Dermis blood vessel endothelial cell (primary cell): ENCODE results near the gene AGRN. TPM values are rescaled to one million over a fixed set of nuclear protein-coding genes. Genes with fewer than 3 reads are reported as not detected.
"Not testable (repeated sequence)": the region's sequence is repeated elsewhere in the genome, so short reads cannot be mapped to it uniquely, and the experiment has no call there.

Experiments used
- DNase-seq: peaks from one replicate; pipeline ENCODE4 v3.0.0; 2010
- total RNA-seq: library from RNA; depleted of rRNA; stranded (reverse); fragments of >200 nt; gene quantifications from 2 replicates; pipeline ENCODE4 v1.2.3, GENCODE V29; 2014

The AGRN gene
- total RNA-seq, 1 donor from 2014 or later, result 117 TPM

GRCh38 chr1:981955-982558, 37.9 kb upstream of the AGRN start, which contains the start of gene PERM1:
Gene PERM1 (minus strand): TSS chr1:982093. CDS start chr1:981029, 1,064 bp downstream.
- DNase-seq, result no peak

- no peak for DNase-seq
These were observed 37.0 kb upstream of the AGRN start for GRCh38 chr1:982765-983436.

- peak; percentile 55 for DNase-seq
These were observed 36.0 kb upstream of the AGRN start for GRCh38 chr1:983798-984475.

- no peak for DNase-seq
These were observed 35.5 kb upstream of the AGRN start for GRCh38 chr1:984476-984814.

- DNase-seq, result no peak
These were observed 34.8 kb upstream of the AGRN start for GRCh38 chr1:985126-985525.

GRCh38 chr1:988061-988460, 31.9 kb upstream of the AGRN start:
- not testable (repeated sequence) for DNase-seq

- not testable (repeated sequence) for DNase-seq
These were observed 28.6 kb upstream of the AGRN start for GRCh38 chr1:991275-991674.

GRCh38 chr1:991895-992294, 28.0 kb upstream of the AGRN start:
- no peak for DNase-seq

GRCh38 chr1:992362-992761, 27.6 kb upstream of the AGRN start:
- no peak for DNase-seq

GRCh38 chr1:993379-993995, 26.4 kb upstream of the AGRN start:
- no peak for DNase-seq

- not testable (repeated sequence) for DNase-seq
These were observed 25.4 kb upstream of the AGRN start for GRCh38 chr1:994546-994945.

GRCh38 chr1:995665-996633, 24.0 kb upstream of the AGRN start:
- DNase-seq, result no peak

GRCh38 chr1:996851-997712, 22.8 kb upstream of the AGRN start:
- DNase-seq, result no peak

GRCh38 chr1:997713-997992, 22.3 kb upstream of the AGRN start:
- DNase-seq, result no peak

GRCh38 chr1:997993-998744, 21.8 kb upstream of the AGRN start:
- DNase-seq, result no peak

- no peak for DNase-seq
These were observed 21.2 kb upstream of the AGRN start for GRCh38 chr1:998745-998994.

- peak; percentile 50 for DNase-seq
These were observed 20.8 kb upstream of the AGRN start for GRCh38 chr1:998995-999724.

GRCh38 chr1:999725-1000356, 20.1 kb upstream of the AGRN start, which contains the start of gene HES4:
Gene HES4 (minus strand): TSS chr1:1000097. CDS start chr1:999973, 124 bp downstream.
- peak; percentile 95 for DNase-seq

GRCh38 chr1:1000357-1001056, 19.4 kb upstream of the AGRN start:
- peak; percentile 88 for DNase-seq
